Activated T-helper 9 cell treated with anti-CD3 and anti-CD28 coated beads, Interleukin-2, amount 50 U/mL, for 16 hours (primary cell): Measurements from ENCODE around the gene DBET.
"Not testable (repeated sequence)": the region's sequence is repeated elsewhere in the genome, so short reads cannot be mapped to it uniquely, and the experiment has no call there.

Source experiments
- DNase-seq: peaks from one replicate; pipeline ENCODE4 v3.0.0-alpha.2; 2020; ENCODE audit warnings: low read depth

DBET gene

DNA sequence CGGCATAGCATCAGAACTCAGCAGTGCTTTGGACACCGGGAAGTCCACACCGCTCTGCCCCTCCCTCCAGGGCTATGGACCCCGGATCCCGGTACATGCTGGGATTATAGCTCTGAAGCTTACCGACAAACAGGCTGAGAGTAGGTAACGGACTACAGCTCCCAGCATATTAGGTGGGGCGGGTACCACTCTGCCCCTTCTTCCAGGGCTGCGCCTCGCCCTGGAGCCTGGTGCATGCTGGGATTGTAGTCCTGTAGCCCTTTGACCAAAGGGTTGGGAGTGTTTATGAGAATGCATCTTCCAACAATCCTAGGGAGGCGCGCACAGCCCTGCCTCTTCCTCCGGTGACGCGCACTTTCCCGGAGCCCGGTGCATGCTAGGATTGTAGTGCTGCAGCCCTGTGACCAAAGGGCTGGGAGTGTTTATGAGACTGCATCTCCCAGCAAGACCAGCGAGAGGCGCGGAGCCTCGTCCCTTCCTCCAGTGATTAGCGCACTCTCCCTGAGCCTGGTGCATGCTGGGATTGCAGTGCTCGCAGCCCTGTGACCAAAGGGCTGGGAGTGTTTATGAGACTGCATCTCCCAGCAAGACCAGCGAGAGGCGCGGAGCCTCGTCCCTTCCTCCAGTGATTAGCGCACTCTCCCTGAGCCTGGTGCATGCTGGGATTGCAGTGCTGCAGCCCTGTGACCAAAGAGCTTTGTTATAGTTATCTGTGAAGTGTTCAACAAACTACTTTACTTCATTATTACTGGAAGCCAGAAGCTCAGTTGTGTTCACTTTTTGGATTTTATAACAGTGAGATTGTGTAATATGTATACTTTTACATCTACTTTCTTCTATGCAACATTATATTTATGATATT is 14.7 kb upstream of the DBET start:
- DNase-seq = not testable (repeated sequence)

DNA sequence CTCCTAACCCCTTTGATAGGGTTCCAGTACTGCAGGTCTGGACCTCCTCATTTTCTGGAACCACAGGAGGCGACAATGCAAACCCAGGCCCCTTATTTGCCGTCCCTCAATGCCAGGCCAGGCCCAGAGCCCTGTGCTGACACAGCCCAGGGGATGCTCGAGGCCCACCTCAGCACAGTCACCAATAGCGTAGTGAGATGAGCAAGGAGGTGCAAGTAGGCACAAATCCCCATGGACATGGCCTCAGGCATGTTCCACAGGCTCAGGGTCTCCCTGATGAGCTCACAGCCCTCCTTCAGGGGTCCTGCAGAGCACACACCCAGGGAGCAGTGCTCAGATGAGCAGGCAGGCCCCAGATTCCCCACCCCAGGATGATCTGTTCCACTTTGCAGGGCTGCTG is 5.3 kb upstream of the DBET start:
- not testable (repeated sequence) for DNase-seq

DNA sequence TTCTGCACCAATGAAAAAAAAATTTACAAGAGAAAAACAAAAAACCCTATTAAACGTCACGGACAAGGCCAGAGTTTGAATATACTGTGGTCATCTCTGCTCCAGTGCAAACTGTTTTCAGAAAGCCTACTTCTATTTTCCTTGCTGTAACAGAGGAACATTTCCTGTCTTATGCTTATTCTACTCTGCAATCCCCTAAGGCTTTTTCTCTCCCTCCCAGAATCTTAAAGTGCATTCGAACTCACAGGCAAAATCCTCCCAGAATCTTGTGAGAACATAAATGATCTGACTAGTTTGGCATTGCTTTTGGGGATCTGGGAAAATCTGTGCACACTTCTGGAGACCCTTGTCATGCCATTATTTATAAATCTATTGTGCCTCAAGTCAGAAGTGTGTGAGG is 503 bp downstream of the DBET start:
- not testable (repeated sequence) for DNase-seq

- DNase-seq = not testable (repeated sequence)
These were observed 4.0 kb downstream of the DBET start for GRCh38 chr4:190068351-190068750.

GRCh38 chr4:190093052-190093451 is 28.8 kb downstream of the DBET start:
- DNase-seq = not testable (repeated sequence)

GRCh38 chr4:190094031-190094430 is 29.7 kb downstream of the DBET start:
- not testable (repeated sequence) for DNase-seq

DNA sequence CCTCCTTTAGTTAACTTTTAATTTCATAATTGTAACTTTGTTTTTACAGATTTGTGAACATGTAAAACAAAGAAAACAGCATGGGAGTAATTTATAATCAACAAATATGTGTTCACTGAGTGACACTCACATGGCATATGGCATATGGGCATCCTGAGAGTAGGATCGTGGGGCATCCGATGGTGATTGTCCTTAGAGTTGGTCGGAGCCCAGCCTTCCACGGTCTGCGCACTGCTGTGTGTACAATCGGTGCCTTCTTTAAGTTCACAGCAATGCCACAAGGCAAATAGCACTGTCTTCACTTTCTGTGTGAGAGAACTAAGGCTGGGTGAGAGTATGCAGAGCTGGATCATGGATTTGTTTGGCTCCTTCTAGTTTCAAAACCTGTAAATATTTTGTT is 31.0 kb downstream of the DBET start:
- DNase-seq = not testable (repeated sequence)

GRCh38 chr4:190099605-190100004 is 35.3 kb downstream of the DBET start:
- DNase-seq = not testable (repeated sequence)

DNA sequence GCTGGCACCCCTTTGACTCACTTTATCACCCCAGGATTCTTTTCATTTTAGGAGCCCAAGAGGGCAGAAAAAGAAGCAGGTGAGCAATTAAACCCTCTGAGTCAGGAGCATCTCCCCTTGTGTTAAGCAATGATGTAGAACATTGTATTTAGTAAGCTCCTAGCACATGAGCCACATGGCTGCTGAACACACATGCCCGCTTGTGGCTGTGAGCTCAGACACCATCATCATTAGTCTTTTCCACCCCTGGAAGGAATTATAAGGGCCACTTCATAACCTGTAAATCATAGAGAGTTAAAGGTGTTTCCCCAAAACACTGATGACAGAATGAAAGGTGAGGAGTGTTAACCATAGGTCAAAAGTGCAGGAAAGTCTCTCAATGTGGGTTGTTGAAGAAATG is 37.2 kb downstream of the DBET start:
- DNase-seq = not testable (repeated sequence)

DNA sequence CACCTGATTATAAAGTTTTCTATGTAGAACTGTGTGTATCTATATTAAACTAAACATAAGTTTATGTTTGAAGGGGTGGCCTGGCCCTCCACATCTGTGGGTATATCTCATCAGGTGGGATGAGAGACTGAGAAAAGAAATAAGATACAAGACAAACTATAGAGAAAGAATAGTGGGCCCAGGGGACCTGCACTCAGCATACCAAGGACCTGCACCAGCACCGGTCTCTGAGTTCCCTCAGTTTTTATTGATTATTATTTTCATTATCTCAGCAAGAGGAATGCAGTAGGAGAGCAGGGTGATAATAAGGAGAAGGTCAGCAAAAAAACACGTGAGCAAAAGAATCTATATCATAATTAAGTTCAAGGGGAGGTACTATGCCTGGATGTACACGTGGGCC is 41.9 kb downstream of the DBET start:
- DNase-seq = not testable (repeated sequence)

DNA sequence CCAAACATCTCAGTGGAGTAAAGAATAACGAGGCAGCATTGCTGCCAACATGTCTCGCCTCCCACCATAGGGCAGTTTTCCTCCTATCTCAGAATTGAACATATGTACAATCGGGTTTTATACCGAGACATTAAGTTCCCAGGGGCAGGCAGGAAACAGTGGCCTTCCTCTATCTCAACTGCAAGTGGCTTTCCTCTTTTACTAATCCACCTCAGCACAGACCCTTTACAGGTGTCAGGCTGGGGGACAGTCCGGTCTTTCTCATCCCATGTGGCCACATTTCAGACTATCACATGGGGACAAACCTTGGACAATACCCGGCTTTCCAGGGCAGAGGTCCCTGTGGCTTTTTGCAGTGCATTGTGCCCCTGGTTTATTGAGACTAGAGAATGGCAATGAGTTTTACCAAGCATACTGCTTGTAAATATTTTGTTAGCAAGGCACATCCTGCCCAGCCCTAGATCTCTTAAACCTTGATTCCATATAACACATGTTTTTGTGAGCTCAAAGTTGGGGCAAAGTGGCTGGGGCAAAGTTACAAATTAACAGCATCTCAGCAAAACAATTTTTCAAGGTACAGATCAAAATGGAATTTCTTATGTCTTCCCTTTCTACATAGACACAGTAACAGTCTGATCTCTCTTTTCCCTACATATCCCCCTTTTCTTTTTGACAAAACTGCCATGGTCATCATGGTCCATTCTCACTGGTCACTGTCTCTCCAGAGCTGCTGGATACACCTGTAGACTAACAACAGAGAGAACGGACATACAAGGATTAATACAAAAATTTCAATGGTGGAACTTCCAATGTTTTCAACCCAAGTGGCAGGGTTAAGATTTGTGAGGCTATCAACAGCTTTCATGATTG is 42.5 kb downstream of the DBET start:
- not testable (repeated sequence) for DNase-seq

DNA sequence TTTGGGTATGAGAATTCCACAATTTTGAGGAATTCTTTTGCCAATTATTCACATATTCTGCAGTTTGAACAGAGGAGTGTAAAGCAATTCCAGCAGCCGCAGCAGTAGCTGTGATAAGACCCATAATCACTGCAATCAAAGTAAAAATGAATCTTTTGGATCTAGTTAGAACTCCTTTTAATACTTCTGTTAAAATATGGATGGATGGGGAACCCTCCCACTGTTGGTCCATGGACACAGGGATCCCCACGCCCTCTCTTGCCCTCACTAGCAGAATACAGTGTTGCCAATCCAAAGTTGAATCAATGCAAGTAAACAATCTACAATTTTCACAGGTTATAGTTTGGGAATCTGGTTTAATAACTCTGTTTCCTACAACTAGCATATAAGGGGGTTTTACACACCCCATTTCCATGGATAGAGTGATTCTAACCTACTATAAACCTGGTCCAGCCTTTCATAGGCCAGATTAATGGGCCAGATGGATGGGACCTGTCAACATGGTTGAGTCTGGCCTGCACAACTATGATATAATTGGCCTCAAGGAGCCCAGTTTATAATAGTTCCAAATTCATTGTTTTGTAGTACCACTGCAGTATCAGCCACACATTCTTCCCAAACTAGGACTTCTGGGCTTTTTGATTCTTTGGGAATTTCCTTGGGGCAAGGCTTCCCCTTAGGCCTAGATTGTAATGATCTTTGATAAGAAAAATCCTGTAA is 43.6 kb downstream of the DBET start:
- not testable (repeated sequence) for DNase-seq

- not testable (repeated sequence) for DNase-seq
These were observed 44.5 kb downstream of the DBET start for GRCh38 chr4:190108756-190109155.

GRCh38 chr4:190109390-190110011 is 45.2 kb downstream of the DBET start:
- DNase-seq = not testable (repeated sequence)

DNA sequence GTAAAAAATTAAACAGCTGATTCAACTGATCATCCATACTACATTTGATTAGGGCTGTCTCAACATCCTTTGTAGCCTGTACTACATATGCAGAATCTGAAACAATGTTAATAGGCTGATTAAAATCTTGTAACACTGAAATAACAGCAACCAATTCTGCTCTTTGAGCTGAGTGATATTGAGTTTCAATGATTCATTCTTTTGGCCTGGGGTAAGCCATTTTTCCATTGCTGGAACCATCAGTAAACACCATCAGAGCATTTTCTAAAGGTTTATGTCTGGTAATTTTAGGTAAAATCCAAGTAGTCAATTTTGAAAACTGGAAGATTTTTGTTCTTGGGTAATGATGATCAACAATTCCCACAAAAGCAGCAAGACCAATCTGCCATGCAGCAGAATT is 45.7 kb downstream of the DBET start:
- not testable (repeated sequence) for DNase-seq

- DNase-seq = not testable (repeated sequence)
These were observed 46.4 kb downstream of the DBET start for GRCh38 chr4:190110570-190111295.

GRCh38 chr4:190112879-190113278 is 48.6 kb downstream of the DBET start:
- not testable (repeated sequence) for DNase-seq

GRCh38 chr4:190114991-190115390 is 50.7 kb downstream of the DBET start:
- DNase-seq = not testable (repeated sequence)
